ENCODE data around the gene HMX1.

The HMX1 gene

GRCh38 chr4:8882239-8882638, 10.6 kb upstream of the HMX1 start:
- Mint-ChIP-seq H3K4me3 (no peak overlapping the region), H3K27ac (no peak overlapping the region), H3K36me3 (ENCODE audit: low read depth) (no peaks in the 10 kb centered on the region), H3K4me1 (no peaks in the 10 kb centered on the region), H3K9me3 (peaks cover 4% of the 10 kb centered on the region), H3K27me3 (ENCODE audit: low read depth, poor library complexity) (peaks cover 99% of the 10 kb centered on the region)
- no peak for DNase-seq
- no peak for TF ChIP-seq CTCF (IDR thresholded peaks at IDR 0.05)

- Mint-ChIP-seq H3K9me3 (no peaks in the 10 kb centered on the region), H3K4me1 (no peaks in the 10 kb centered on the region), H3K27ac (no peak overlapping the region), H3K27me3 (ENCODE audit: low read depth, poor library complexity) (peaks cover 99% of the 10 kb centered on the region), H3K36me3 (ENCODE audit: low read depth) (no peaks in the 10 kb centered on the region), H3K4me3 (no peak overlapping the region)
- no peak for TF ChIP-seq CTCF (IDR thresholded peaks at IDR 0.05)
- no peak for DNase-seq
Measured at GRCh38 chr4:8880851-8881250, 9.2 kb upstream of the HMX1 start.

- Mint-ChIP-seq H3K9me3 (no peaks in the 10 kb centered on the region), H3K27ac (no peak overlapping the region), H3K27me3 (ENCODE audit: low read depth, poor library complexity) (peaks cover 99% of the 10 kb centered on the region), H3K4me3 (no peak overlapping the region), H3K36me3 (ENCODE audit: low read depth) (no peaks in the 10 kb centered on the region), H3K4me1 (no peaks in the 10 kb centered on the region)
- DNase-seq, result no peak
- no peak for TF ChIP-seq CTCF (IDR thresholded peaks at IDR 0.05)
Measured at GRCh38 chr4:8879574-8879973, 7.9 kb upstream of the HMX1 start.

- TF ChIP-seq CTCF (IDR thresholded peaks at IDR 0.05), result no peak
- no peaks in the 10 kb centered on the region for H3K36me3 Mint-ChIP-seq (ENCODE audit: low read depth)
- no peaks in the 10 kb centered on the region for H3K4me1 Mint-ChIP-seq
- no peak for DNase-seq
- no peaks in the 10 kb centered on the region for H3K9me3 Mint-ChIP-seq
- H3K4me3 Mint-ChIP-seq, result no peak overlapping the region
- H3K27me3 Mint-ChIP-seq (ENCODE audit: low read depth, poor library complexity), result peaks cover 99% of the 10 kb centered on the region
- H3K27ac Mint-ChIP-seq, result no peak overlapping the region
Measured at GRCh38 chr4:8878421-8878820, 6.8 kb upstream of the HMX1 start.

GRCh38 chr4:8877780-8878040, 6.1 kb upstream of the HMX1 start:
- Mint-ChIP-seq H3K4me3 (no peak overlapping the region), H3K4me1 (no peaks in the 10 kb centered on the region), H3K9me3 (no peaks in the 10 kb centered on the region), H3K36me3 (ENCODE audit: low read depth) (no peaks in the 10 kb centered on the region), H3K27ac (no peak overlapping the region), H3K27me3 (ENCODE audit: low read depth, poor library complexity) (peaks cover 99% of the 10 kb centered on the region)
- no peak for TF ChIP-seq CTCF (IDR thresholded peaks at IDR 0.05)
- DNase-seq, result no peak

- TF ChIP-seq CTCF (IDR thresholded peaks at IDR 0.05), result no peak
Measured at GRCh38 chr4:8876982-8877779, 5.5 kb upstream of the HMX1 start.

More at GRCh38 chr4:8876982-8877779, 5.5 kb upstream of the HMX1 start:
- H3K36me3 Mint-ChIP-seq (ENCODE audit: low read depth), result no peaks in the 10 kb centered on the region
- H3K4me1 Mint-ChIP-seq, result peaks cover 2% of the 10 kb centered on the region
- H3K4me3 Mint-ChIP-seq, result no peak overlapping the region
- H3K27me3 Mint-ChIP-seq (ENCODE audit: low read depth, poor library complexity), result peaks cover 99% of the 10 kb centered on the region
- DNase-seq, result no peak
- H3K27ac Mint-ChIP-seq, result no peak overlapping the region
- no peaks in the 10 kb centered on the region for H3K9me3 Mint-ChIP-seq
